NCI-H510A treated with DMSO at 0.1 percent for 48 hours (cell line): ENCODE measurements around the gene PPIL3.

Experiments
- DNase-seq: peaks from one replicate; lab custom pipeline; 2025; lab: John Stamatoyannopoulos, UW

Gene PPIL3

GRCh38 chr2:200860092-200860795 is 28.6 kb downstream of the PPIL3 start:
- DNase-seq: no peak

GRCh38 chr2:200856806-200857205 is 32.1 kb downstream of the PPIL3 start:
- no peak for DNase-seq

GRCh38 chr2:200852605-200853004 is 36.3 kb downstream of the PPIL3 start:
- no peak for DNase-seq

- DNase-seq: no peak
These were observed 37.3 kb downstream of the PPIL3 start for GRCh38 chr2:200851398-200852248.

- DNase-seq: no peak
These were observed 38.2 kb downstream of the PPIL3 start for GRCh38 chr2:200850512-200851256.

GRCh38 chr2:200847939-200848338 is 40.9 kb downstream of the PPIL3 start:
- DNase-seq: no peak

- no peak for DNase-seq
These were observed 41.6 kb downstream of the PPIL3 start for GRCh38 chr2:200847269-200847668.

- DNase-seq: no peak
These were observed 43.1 kb downstream of the PPIL3 start for GRCh38 chr2:200845669-200846325.

GRCh38 chr2:200845194-200845593 is 43.7 kb downstream of the PPIL3 start:
- DNase-seq: no peak

- no peak for DNase-seq
These were observed 44.6 kb downstream of the PPIL3 start for GRCh38 chr2:200843993-200844948.

GRCh38 chr2:200839513-200839912 is 49.4 kb downstream of the PPIL3 start:
- DNase-seq: no peak

- DNase-seq: no peak
These were observed 54.2 kb downstream of the PPIL3 start for GRCh38 chr2:200834701-200835100.

GRCh38 chr2:200829258-200829655 is 59.6 kb downstream of the PPIL3 start:
- DNase-seq: no peak

GRCh38 chr2:200828572-200829257 is 60.2 kb downstream of the PPIL3 start:
- no peak for DNase-seq

GRCh38 chr2:200828104-200828503 is 60.8 kb downstream of the PPIL3 start:
- no peak for DNase-seq

GRCh38 chr2:200821686-200822245 is 67.1 kb downstream of the PPIL3 start:
- DNase-seq: no peak
